ENCODE results near the gene CNOT4. TPM values are rescaled to one million over a fixed set of nuclear protein-coding genes. Genes with fewer than 3 reads are reported as not detected.

The CNOT4 gene
- total RNA-seq, 1 experiment from 2014 or later = 14.6 TPM

- Mint-ChIP-seq H3K27ac (no peak overlapping the region), H3K4me1 (peaks cover 14% of the 10 kb centered on the region), H3K27me3 (ENCODE audit: low read depth) (no peaks in the 10 kb centered on the region), H3K4me3 (no peak overlapping the region), H3K9me3 (no peaks in the 10 kb centered on the region), H3K36me3 (no peaks in the 10 kb centered on the region)
- TF ChIP-seq FOXP4 (CRISPR knock-in tag; IDR thresholded peaks at IDR 0.05) = no peak
- TF ChIP-seq HMGXB4 (CRISPR knock-in tag; IDR thresholded peaks at IDR 0.05) = no peak
- no peak for TF ChIP-seq ARID4B (CRISPR knock-in tag; IDR thresholded peaks at IDR 0.05; ENCODE audit: borderline replicate concordance)
- no peak for TF ChIP-seq ATF1 (CRISPR knock-in tag; IDR thresholded peaks at IDR 0.05)
- ATAC-seq (no peak), DNase-seq (ENCODE audit: low spot score) (no peak)
- POLR2A ChIA-PET = no interaction called here
- CTCF ChIA-PET = no interaction called here
These were observed 133.8 kb downstream of the CNOT4 start for GRCh38 chr7:135375908-135376699.

- Mint-ChIP-seq H3K4me3 (no peak overlapping the region), H3K9me3 (no peaks in the 10 kb centered on the region), H3K27me3 (ENCODE audit: low read depth) (no peaks in the 10 kb centered on the region), H3K27ac (no peak overlapping the region), H3K36me3 (no peaks in the 10 kb centered on the region), H3K4me1 (no peaks in the 10 kb centered on the region; the same call in 1 of the 2 replicates)
- no peak for DNase-seq (ENCODE audit: low spot score)
- ChIA-PET POLR2A (no interaction called here), CTCF (interaction anchor here (1.0 kb wide), 1 partner anchor 101 kb away, joined by 3 read pairs; no protein-coding TSS in a partner anchor)
- ATAC-seq = no peak
- TF ChIP-seq SP1 (CRISPR knock-in tag; conservative IDR thresholded peaks at IDR 0.05) (no peak), PREB (CRISPR knock-in tag; IDR thresholded peaks at IDR 0.05; ENCODE audit: borderline replicate concordance) (no peak), TP53 (CRISPR knock-in tag; IDR thresholded peaks at IDR 0.05) (no peak), EMX1 (CRISPR knock-in tag; IDR thresholded peaks at IDR 0.05) (no peak), ZSCAN18 (CRISPR knock-in tag; IDR thresholded peaks at IDR 0.05) (no peak), ZBTB43 (CRISPR knock-in tag; IDR thresholded peaks at IDR 0.05) (no peak), E2F1 (CRISPR knock-in tag; IDR thresholded peaks at IDR 0.05) (no peak), NFE2L1 (CRISPR knock-in tag; IDR thresholded peaks at IDR 0.05) (no peak), PRDM15 (CRISPR knock-in tag; IDR thresholded peaks at IDR 0.05) (no peak), NR2C2 (CRISPR knock-in tag; IDR thresholded peaks at IDR 0.05) (no peak), RORB (CRISPR knock-in tag; IDR thresholded peaks at IDR 0.05) (no peak), ZNF416 (CRISPR knock-in tag; IDR thresholded peaks at IDR 0.05) (no peak), JUN (CRISPR knock-in tag; IDR thresholded peaks at IDR 0.05) (no peak)
These were observed 135.2 kb downstream of the CNOT4 start for GRCh38 chr7:135374736-135375135.

Measured in WTC11 (cell line).